SKM-1 treated with dmso at 0.1 percent for 144 hours (cell line): ENCODE data around the gene TASL.
"Not testable (repeated sequence)": the region's sequence is repeated elsewhere in the genome, so short reads cannot be mapped to it uniquely, and the experiment has no call there.

Source experiments
- DNase-seq: peaks from one replicate; lab custom pipeline; 2025; ENCODE audit not compliant: unreplicated experiment; lab: John Stamatoyannopoulos, UW

TASL gene, protein sequence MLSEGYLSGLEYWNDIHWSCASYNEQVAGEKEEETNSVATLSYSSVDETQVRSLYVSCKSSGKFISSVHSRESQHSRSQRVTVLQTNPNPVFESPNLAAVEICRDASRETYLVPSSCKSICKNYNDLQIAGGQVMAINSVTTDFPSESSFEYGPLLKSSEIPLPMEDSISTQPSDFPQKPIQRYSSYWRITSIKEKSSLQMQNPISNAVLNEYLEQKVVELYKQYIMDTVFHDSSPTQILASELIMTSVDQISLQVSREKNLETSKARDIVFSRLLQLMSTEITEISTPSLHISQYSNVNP

DNA sequence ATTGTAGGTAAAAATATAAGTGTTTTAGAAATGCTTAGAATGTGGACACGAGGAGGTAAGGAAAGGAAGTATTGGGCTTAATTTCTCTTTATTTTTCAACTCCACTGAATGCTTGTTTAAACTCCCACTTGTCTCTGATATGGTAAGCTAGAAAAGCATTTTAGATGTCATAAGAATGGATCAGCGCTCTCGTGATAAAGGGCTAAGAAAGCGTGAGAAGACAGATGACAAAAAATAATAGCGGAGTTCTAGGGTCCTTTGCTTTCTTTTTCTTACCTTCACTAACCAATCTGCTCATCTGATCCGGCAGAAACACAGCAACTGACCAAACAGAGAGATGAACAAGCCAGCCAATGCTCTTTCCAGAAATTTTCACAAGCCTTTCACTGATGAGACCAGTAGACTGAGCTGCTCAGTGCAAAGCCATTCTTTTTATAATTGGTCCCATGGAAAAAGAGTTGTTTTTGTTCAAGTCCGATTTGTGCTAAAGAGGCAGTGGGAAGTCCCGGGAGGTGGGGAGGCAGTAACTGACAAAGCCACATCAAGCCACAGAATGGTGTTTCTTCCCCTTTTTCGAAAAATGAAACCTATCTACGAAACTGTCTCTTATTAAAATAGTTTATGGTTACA lies at the start of gene TASL:
Gene TASL (minus strand): TSS at position 405 of the 630 bp plus-strand sequence. CDS start 17,411 bp downstream, outside the sequence.
- peak; percentile 56 for DNase-seq

DNA sequence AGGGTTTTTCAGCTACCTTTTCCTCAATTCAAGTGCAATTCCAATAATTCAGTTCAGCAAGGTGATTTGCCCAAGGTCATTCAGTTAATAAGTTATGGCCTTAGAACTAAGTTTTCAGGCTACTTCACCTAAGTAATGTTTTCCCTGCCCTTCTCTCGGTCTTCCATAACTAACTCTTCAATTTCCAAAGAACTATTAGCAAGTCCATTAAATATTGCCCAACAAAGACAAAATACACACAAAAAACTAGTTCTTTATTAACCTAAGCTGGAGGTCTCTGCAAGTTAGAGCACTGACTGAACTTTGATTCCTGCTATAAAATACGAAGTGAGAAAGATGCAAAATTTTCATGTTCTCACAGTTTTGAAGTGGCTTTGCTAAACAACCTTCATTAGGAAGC lies 48.8 kb upstream of the TASL start:
- DNase-seq = no peak

DNA sequence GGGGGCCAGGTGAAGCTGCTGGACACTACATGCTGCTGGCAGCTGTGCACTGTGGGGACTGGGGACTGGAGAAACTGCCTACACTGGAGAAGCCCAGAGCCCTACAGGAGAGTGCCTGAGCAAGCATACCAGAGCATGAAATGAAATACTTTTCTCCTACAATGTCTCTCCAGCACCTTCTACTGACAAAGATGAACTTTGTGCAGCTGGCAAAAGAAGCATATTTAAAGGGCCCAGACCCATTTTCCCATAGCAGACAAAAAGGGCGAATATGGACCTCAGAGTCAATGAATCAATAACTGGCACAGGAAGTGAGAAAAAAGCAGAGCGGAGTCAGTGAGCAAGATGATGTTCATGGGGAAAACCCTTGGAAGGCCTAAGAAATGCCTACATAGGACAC lies 44.8 kb upstream of the TASL start:
- no peak for DNase-seq

DNA sequence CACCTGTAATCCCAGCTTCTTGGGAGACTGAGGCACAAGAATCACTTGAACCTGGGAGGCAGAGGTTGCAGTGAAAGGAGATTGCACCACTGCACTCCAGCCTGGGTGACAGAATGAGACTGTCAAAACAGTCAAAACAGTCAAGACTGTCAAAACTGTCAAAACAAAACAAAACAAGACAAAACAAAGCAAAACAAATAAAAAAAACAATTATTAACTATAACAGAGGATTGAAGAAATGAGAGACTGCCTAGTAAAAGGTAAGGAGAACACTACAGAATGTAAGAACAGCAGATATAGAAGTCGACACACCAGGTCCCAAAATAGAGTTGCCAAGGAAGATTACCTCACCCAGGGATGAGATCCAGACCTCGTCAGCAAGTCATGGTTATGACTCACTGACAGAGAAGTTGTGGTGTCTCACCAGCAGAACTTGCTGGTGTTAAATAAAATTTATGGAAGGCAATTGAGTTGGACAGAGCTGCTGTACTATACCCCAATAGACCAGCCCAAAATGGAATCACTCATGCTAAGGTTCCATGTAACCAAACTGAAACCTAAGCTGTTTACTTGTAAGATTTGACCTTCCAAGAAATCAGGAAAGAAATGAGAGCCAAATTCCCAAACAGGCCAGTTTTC lies 43.5 kb upstream of the TASL start:
- peak; percentile 9 for DNase-seq

DNA sequence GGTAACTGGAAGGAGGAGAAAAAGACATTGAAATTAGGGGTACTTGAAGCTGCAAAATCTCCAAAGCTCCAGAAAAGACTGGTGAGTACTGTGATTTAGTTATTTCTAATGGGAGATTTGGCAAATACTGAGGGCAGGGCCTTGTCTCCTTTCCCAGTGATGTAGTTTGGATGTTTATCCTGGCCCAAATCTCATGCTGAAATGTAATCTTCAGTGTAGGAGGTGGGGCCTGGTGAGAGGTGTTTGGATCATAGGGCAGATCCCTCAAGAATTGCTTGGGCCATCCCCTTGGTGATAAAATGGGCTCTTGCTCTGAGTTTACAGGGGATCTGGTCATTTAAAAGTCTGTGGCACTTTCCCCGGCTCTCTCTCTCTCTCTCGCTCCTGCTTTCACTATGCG lies 42.6 kb upstream of the TASL start:
- no peak for DNase-seq

DNA sequence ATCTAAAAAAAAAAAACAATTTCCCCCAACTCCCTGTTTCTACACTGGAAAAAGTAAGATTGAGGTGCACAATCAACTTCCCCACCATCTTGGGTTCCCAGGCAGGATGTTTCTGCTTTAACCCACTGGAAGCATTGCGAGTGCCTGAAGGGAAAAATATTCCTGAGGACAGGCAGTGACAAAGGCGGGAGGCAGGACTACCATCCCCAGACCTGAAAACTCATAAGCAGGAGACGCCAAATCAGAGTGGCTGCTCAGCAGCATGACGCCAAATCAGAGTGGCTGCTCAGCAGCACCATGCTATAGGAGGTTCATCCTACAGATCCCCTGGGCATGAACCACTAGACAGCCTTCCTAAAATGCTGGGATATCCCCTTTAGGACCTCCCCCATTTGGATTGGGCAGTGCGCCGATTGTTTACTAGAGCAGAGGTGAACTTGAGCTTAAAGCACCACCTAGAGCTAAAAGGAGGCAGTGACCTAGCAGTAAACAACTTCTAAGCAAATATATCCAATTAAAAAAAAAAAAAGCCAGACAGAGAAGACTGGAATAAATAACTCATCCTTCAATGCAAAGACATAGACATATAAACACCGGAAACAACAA lies 40.7 kb upstream of the TASL start:
- no peak for DNase-seq

DNA sequence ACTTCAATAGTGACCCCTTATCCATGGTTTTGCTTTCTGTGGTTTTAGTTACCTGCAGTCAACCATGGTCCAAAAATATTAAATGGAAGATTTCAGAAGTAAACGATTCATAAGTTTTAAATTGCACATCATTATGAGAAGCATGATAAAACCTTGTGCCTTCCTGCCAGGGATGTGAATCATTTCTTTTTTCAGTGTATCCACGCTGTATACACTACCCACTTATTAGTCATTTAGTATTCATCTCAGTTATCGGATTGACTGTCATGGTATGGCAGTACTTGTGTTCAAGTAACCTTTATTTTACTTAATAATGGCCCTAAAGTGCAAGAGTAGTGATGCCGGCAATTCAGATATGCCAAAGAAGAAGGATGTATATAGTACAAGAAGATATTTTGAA lies 37.7 kb upstream of the TASL start:
- DNase-seq = no peak

DNA sequence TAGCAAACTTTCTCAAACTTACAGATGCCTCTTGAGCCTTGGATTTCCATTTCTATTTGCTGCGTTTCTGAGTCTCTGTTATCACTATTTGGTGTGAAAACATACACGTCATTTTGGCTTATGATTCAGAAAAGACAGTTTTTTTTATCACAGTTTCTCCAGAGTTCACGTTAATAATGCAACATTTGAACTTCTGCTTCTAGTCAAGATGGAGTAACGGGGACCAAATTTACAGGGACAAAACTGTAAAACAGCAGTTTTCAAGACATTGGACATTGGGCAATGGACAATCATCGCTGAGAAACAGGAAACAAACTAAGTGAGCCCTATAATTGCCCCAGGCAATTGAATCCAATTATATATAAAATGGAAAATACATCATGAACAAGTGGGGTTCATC lies 36.2 kb upstream of the TASL start:
- peak; percentile 27 for DNase-seq

DNA sequence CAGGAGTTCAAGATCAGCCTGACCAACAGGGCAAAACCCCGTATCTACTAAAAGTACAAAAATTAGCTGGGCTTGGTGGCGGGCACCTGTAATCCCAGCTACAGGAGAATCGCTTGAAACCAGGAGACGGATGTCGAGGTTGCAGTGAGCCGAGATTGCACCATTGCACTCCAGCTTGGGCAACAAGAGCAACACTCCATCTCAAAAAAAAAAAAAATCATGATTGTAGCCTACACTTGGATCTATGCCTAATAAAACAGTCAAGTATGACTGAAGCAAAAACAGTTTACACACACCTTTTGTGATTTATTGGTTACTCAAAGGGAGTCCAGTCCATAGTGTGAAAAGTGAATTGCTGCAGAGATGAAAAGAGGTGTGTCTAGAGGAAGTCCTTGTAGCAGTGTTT lies 34.7 kb upstream of the TASL start:
- no peak for DNase-seq

DNA sequence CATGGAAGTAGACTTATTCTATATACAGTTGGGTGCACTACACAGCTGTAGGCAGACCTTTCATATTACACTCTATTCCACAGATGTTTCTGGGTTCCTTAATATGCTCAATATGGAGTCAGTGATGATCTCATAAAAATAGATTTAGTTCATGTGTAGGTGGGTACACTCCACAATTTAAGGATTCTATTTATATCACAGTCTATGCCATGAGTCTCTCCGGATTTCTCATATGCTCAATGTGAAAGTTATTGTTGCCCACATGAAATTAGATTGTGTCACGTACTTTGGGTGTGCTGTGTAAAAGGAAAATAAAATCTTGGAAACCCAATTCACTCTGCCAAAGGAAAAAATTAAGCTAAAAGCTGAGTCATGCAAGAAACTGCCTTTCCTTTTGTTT lies 32.5 kb upstream of the TASL start:
- no peak for DNase-seq

DNA sequence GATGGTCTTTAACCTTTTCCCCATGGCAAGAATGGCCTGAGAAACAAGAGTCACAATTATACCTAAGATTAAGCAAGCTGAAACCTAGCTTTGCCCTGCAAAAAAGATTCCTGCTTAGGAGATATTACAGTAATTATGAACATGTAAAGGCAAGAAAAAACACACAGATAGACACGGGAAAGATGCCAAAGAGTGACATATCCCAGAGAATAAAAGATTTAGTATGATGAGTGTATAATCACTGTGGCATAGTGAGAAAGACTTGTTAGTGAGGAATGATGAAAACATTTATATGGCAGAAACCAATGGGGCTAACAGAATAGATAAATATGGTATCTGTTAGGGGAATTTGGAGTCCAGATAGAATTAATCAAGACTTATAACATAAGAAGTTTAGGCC lies 29.6 kb upstream of the TASL start:
- DNase-seq = no peak

DNA sequence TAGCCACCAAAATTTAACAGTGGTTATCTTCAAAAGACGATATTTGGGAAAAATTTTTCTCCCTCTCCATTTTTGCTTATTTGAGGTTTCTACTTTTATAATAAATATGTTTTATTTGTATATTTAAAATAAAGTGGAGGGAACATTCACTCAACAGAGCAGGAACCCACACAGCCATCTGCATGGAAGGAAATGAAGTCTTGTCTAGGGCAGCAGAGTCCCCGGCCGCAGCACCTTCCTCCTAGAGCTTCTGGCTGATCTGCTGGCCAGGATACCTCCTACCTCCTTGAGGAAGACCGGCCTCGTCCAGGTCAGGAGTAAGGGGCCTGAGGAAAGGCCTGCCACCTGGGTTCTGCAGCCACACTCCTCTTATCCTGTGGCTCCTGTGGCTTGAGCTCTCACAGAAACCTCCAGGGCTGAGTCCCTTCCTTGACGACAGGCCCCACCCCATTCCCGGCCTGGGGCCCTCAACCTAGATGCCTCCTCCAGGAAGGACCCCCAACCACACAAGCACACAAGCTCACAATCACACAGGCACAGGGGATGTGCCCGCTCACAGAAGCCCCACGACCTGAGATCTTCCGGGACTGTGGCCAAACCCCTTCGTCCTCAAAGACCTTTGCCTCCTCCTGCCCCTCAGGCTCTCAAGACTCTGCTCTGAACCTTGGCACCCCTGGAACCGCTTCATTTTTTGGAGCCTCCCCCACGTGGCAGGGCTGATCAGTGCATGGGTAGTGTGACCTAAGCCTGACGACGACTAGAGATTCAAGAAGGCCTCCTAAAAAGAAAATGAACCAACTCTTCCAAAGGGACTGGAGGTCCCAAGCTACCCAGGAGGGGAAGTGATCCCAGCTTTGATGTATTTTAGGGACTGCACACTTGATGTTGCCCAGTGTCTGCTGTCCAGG lies 23.0 kb upstream of the TASL start:
- not testable (repeated sequence) for DNase-seq

DNA sequence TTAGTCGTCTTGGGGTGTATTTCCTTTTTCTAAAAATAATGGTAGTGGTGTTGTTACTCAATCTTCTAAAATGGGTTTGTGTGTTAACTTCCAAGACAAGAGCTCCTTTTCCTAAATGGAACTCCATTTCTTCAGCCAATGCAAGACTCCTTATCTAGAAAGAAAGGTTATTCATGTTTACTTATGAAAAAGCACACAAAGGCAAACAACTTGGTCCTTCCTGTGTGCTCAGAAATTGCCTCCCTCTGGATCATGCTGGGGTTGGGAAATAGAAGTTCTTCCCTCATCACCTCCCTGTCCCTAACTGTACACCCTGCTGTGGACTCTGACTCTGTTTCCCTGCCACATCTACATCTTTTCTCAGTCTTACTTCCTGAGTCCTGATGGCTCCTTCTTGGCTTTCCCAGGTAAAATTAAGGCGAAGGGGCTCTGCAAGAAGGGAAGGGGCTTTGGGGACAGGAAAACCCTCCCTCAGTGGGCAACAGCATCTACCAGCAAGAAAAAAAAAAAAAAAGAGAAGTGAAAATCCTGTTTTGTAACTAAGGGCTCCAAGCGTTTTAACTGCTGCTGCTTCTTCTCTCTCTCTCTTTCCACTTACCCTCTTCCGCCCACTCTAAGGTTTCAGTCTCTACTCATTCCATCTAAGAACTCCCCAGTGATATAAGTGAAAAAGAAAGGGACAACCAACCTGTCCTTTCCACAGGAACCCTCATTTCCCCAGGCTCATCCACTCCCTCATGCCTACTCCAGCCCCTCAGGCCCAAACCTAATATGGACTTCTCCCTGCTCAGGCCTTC lies 19.8 kb upstream of the TASL start:
- peak; percentile 49 for DNase-seq

DNA sequence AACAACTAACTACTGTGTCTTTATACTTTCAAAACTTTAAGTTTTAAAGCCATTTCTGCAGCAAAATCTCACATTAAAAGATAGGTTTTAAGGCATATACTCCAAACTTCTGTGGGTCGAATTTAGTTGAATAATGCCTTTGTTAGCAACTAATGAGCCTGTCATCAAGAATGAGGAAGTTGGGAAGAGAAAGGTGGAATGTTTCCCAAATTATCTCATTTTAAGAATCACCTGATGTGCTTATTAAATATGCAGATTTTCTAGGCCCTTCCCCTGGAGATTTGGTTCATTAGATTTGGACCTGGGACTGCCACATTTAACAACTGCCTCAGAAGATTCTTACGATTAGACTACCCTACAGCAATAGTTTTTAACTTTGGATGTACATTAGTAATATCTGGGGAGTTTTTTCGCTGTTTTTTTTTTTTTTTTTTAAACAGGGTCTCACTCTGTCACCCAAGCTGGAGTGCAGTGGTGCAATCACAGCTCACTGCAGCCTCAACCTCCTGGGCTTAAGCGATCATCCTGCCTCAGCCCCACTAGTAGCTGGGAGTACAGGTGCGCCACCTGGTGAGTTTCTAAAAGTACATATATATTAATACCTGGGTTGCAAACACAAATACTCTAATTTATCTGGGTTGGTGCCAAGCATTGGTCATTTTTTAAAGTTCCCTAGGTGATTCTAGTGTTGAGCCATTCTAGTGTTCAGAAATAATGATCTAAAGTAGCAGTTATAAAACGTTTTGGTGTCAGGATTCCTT lies 16.1 kb upstream of the TASL start:
- no peak for DNase-seq

DNA sequence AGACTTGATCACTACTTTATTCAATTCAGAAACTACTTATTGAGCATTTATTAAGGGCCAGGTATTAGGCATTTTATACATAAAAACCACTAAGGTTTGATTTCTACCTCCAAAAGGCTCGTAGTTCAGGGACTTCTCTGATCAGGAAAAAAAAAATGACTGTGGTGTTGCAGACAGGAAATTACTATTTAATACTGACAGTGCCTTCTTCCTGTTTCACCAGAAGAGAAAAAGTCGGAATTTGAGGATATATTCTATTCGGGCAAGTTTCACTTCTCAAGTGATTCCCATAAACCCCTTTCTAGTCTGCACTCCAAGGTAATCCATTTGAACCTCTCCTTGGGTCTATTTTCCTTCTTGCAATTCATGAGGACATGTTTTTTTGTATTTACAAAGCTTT lies 15.3 kb upstream of the TASL start:
- DNase-seq = peak; percentile 11

DNA sequence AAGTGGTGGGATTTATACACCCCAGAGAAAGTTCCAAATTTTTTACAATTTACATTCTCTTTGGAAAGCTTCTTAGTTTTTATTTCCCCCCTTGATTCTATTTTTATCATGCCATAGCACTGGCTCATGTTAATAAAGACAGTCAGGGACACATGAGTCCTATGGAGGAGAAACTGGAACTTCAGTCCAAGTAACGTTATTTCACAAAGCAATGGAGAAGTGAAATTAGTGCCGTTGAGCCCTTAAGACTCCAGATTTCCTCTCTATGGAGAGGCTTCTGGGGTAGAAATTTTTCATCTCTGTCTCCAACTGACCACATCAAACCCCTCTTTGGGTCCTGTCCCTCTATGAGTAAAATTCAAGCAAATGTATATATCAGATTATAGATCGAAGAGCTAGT lies 12.8 kb upstream of the TASL start:
- DNase-seq = no peak

DNA sequence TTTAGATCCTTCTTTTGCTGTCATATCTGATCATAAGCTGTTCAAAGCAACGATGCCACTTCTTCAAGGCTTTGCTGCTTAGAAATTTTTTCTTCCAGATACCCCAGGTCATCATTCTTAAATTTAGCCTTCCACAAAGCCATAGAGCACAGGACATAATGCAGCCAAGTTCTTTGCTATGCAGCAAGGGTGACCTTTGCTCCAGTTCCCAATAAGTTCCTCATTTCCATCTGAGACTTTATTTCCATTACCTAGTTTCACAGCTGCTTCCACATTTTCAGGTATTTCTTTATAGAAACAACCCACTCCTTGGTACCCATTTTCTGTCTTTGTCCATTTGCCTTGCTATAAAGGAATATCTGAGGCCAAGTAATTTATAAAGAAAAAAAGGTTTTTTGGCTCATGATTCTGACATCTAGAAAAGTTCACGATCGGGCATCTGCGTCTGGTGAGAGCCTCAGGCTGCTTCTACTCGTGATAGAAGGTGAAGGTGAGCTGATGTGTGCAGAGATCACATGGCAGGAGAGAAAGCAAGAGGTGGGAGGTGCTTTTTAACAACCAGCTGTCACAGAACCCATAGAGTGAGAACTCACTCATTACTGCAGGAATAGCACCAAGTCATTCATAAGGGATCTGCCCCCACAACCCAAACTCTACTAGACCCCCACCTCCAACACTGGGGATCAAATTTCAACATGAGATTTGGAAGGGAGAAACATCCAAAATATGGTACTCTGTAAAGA lies 11.8 kb upstream of the TASL start:
- peak; percentile 25 for DNase-seq

DNA sequence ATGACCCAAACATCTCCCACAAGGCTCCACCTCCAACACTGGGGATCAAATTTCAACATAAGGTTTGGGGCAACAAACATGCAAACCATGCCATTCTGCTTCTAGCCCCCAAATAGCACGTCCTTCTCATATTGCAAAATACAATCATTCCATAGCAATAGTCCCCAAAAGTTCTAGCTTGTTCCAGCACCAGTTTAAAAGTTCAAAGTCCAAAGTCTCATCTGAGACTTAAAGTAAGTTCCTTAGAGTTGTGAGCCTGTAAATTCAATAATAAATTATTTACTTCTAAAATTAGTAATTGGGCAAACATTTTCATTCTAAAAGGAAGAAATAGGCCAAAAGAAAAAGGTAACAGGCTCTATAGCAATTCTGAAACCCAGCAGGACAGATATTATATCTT lies 8.9 kb upstream of the TASL start:
- DNase-seq = no peak

DNA sequence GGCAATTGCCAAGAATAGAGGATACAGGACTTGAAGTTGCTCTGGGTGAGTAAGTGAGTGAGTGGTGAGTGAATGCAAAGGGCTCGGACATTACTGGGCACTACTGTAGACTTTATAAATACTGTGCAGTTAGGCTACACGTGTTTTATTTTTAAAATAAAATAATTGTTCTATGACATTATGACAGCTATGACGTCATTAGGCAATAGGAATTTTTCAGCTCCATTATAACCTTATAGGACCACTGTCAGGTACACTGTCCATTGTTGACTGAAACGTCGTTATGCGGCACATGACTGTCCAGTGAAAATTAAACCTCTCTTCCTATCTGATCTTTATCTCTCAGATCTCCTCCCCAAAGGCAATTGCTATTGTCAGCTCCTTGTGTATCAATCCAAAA lies 5.1 kb upstream of the TASL start:
- no peak for DNase-seq
